Measurements from ENCODE around the gene KRT72. TPM values are rescaled to one million over a fixed set of nuclear protein-coding genes. Genes with fewer than 3 reads are reported as not detected.

The KRT72 gene
- total RNA-seq (2021; ENCODE audit: unreplicated experiment) (0.17 TPM), Bru-seq, nascent RNA (not detected), BruChase-seq, experiment 1, labeled RNA remaining after a 6-hour chase (not detected), BruChase-seq, experiment 2, labeled RNA remaining after a 2-hour chase (not detected)
- 0.02 TPM in 1 of 2 replicates, not detected in the other for polyA plus RNA-seq (2012)
- long read RNA-seq: 0 reads

DNA sequence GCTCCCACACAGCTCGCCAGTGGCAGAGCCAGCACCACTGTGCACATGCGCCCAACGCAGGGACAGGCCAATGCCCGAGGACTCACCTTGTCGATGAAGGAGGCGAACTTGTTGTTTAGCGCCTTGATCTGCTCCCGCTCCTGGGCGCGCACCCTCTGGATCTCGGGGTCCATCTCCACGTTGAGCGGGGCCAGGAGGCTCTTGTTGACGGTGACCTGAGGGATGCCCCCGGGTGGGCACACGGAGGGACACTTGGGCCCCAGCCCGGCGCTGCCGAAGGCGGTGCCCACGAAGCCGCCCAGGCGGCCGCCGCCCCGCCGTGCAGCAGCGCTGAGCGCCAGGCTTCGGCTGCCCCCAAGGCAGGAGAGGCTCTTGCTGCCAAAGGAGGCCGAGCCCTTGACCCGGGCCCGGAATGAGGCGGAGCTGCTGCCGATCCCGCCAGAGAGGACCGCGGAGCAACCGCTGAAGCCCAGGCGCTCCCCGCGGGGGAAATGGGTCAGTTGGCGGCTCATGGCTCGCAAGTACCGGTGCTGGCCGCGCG lies at the start of gene KRT72:
KRT72 (minus strand) TSS at position 523 of the 541 bp plus-strand sequence; CDS start at position 512, 11 bp downstream.
- H3K4me3 ChIP-seq (replicated peaks in 1 of 2; ENCODE audit: low read depth in 1 of 2, low read length in 2 of 2): no peak within 1 kb of the TSS
- no peaks in the 10 kb centered on the region for H4K20me1 ChIP-seq (ENCODE audit: insufficient read depth)
- DNase-seq (ENCODE audit: low read depth, low spot score) (no peak), ATAC-seq (no peak)
- TF ChIP-seq, protein P1, sequence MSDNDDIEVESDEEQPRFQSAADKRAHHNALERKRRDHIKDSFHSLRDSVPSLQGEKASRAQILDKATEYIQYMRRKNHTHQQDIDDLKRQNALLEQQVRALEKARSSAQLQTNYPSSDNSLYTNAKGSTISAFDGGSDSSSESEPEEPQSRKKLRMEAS (IDR thresholded peaks at IDR 0.05): no peak
- TF ChIP-seq POLR2A (IDR thresholded peaks at IDR 0.05; ENCODE audit: borderline replicate concordance, extremely low read depth, insufficient read depth, insufficient read length): no peak
- TF ChIP-seq EZH2 (IDR thresholded peaks at IDR 0.05): no peak
- no peak for TF ChIP-seq ZFX (IDR thresholded peaks at IDR 0.05)
- no peak for TF ChIP-seq CEBPB (IDR thresholded peaks at IDR 0.05; ENCODE audit: low read depth)
- TF ChIP-seq CTCF (IDR thresholded peaks at IDR 0.05 in 2 of 3, conservative IDR thresholded peaks at IDR 0.05 in 1 of 3; ENCODE audit: borderline replicate concordance in 1 of 3, insufficient read depth in 1 of 3, low read depth in 2 of 3, low read length in 2 of 3): no peak
- TF ChIP-seq RAD21 (IDR thresholded peaks at IDR 0.05; ENCODE audit: low read depth): no peak
- TF ChIP-seq ZNF274 (IDR thresholded peaks at IDR 0.05; ENCODE audit: low read depth, low read length): no peak
- TF ChIP-seq SP1 (IDR thresholded peaks at IDR 0.05; ENCODE audit: low read depth): no peak
- TF ChIP-seq FOSL1 (IDR thresholded peaks at IDR 0.05; ENCODE audit: low read depth): no peak
- no peak for TF ChIP-seq SIN3A (IDR thresholded peaks at IDR 0.05; ENCODE audit: low read depth)
- no peak for TF ChIP-seq YY1 (IDR thresholded peaks at IDR 0.05; ENCODE audit: extremely low read depth, insufficient replicate concordance, low read depth, low read length)
- no peak for TF ChIP-seq SRF (IDR thresholded peaks at IDR 0.05; ENCODE audit: low read depth)
- TF ChIP-seq ELF1 (IDR thresholded peaks at IDR 0.05; ENCODE audit: borderline replicate concordance, low read depth): no peak
- TF ChIP-seq POLR2AphosphoS5 (IDR thresholded peaks at IDR 0.05; ENCODE audit: low read depth, low read length): no peak
- no peak for TF ChIP-seq CBX3 (IDR thresholded peaks at IDR 0.05; ENCODE audit: low read depth)
- TF ChIP-seq REST (IDR thresholded peaks at IDR 0.05; ENCODE audit: low read depth): no peak
- no peak for TF ChIP-seq EGR1 (IDR thresholded peaks at IDR 0.05; ENCODE audit: low read depth)
- no peak for TF ChIP-seq TCF7L2 (IDR thresholded peaks at IDR 0.05; ENCODE audit: borderline replicate concordance, extremely low read depth, insufficient read depth, insufficient read length)
- intact Hi-C loops (cut with micrococcal nuclease): no loop called here
- no peak within 1 kb of the TSS for H3K27ac ChIP-seq (ENCODE audit: low read depth, low read length)
- POLR2A ChIA-PET: no interaction called here
- H3K9ac ChIP-seq (ENCODE audit: low read length): no peak within 1 kb of the TSS
- no TSS peak for BruUV-seq (replicated peaks)
- H3K36me3 ChIP-seq (ENCODE audit: control insufficient read depth in 1 of 2, insufficient read depth in 2 of 2, low read length in 2 of 2): no peaks in the 10 kb centered on the region
- no peaks in the 10 kb centered on the region for H3K9me3 ChIP-seq (ENCODE audit: control insufficient read depth in 1 of 2, insufficient read depth in 1 of 2, low read depth in 1 of 2, low read length in 2 of 2)
- H3K9me2 ChIP-seq (ENCODE audit: insufficient read depth): no peaks in the 10 kb centered on the region
- H3K4me1 ChIP-seq (ENCODE audit: control insufficient read depth in 1 of 2, insufficient read depth in 2 of 2, low read length in 2 of 2): peaks cover 0 to 21% of the 10 kb centered on the region in 2 experiments; a peak in 3 of 4 replicates
- no peaks in the 10 kb centered on the region for H3K79me2 ChIP-seq (ENCODE audit: insufficient read depth, low read length)
- H3K4me2 ChIP-seq (ENCODE audit: low read length): no peak within 1 kb of the TSS
- no peaks in the 10 kb centered on the region; the same call in 1 of the 2 replicates for H3K27me3 ChIP-seq (ENCODE audit: insufficient read depth, low read length)
- RAD21 ChIA-PET (ENCODE audit: low non-redundant PET in 1 of 2, low total read pairs in 2 of 2, uncharacterized antibody in 2 of 2, unreplicated experiment in 2 of 2): no interaction called here
- no peak within 1 kb of the TSS for H2AFZ ChIP-seq (ENCODE audit: low read depth, low read length, poor library complexity, severe bottlenecking)
- CTCF ChIA-PET: no interaction called here

All from HCT116 (cell line).